Measurements from ENCODE around the gene FGFR3.

FGFR3 gene

DNA sequence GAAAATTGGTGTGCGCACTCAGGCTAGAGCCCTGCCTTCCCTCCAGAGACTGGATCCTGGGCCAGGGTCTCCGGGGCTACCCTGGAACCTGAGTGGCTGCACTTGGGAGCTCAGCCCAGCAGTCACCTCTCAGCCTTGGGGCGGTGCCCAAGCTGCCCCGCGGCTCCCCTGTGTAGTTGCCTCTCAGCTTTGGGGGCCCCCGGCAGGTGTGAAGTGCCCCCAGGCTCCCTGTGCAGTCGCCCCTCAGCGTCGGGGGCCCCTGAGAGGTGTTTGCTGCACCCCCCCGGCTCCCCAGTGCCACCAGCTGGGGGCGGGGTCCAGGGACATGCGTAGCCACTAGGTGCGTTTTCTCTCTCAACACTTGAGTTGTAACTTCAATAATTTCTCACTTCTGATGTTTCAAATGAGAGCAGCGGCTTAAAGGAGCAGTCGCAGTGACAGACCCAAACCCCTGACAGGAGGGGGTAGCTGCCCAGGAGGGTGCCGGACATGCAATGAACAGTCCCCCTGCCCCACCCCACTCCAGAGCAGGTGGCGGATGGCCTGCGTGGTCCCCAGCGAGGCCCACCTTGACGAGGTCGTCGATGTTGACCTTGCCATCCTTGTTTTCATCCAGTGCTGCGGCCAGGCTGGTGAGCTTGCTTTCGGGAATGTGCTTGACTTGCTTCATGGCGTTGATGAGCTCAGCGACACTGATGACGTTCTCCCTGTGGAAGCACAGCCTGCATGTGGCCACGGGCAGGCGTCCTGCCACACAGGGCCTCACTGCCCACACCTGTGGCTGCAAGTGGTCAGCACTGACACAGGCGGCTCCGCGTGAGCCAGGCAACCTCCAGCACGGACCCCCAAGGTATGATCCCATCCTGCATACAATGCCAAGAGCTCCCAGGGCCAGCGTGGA lies 22.3 kb downstream of the FGFR3 start:
- no peak for DNase-seq (ENCODE audit: extremely low read depth, low read depth)
- TF ChIP-seq, protein P1, sequence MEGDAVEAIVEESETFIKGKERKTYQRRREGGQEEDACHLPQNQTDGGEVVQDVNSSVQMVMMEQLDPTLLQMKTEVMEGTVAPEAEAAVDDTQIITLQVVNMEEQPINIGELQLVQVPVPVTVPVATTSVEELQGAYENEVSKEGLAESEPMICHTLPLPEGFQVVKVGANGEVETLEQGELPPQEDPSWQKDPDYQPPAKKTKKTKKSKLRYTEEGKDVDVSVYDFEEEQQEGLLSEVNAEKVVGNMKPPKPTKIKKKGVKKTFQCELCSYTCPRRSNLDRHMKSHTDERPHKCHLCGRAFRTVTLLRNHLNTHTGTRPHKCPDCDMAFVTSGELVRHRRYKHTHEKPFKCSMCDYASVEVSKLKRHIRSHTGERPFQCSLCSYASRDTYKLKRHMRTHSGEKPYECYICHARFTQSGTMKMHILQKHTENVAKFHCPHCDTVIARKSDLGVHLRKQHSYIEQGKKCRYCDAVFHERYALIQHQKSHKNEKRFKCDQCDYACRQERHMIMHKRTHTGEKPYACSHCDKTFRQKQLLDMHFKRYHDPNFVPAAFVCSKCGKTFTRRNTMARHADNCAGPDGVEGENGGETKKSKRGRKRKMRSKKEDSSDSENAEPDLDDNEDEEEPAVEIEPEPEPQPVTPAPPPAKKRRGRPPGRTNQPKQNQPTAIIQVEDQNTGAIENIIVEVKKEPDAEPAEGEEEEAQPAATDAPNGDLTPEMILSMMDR (IDR thresholded peaks at IDR 0.05; ENCODE audit: low read depth, low read length) = no peak

DNA sequence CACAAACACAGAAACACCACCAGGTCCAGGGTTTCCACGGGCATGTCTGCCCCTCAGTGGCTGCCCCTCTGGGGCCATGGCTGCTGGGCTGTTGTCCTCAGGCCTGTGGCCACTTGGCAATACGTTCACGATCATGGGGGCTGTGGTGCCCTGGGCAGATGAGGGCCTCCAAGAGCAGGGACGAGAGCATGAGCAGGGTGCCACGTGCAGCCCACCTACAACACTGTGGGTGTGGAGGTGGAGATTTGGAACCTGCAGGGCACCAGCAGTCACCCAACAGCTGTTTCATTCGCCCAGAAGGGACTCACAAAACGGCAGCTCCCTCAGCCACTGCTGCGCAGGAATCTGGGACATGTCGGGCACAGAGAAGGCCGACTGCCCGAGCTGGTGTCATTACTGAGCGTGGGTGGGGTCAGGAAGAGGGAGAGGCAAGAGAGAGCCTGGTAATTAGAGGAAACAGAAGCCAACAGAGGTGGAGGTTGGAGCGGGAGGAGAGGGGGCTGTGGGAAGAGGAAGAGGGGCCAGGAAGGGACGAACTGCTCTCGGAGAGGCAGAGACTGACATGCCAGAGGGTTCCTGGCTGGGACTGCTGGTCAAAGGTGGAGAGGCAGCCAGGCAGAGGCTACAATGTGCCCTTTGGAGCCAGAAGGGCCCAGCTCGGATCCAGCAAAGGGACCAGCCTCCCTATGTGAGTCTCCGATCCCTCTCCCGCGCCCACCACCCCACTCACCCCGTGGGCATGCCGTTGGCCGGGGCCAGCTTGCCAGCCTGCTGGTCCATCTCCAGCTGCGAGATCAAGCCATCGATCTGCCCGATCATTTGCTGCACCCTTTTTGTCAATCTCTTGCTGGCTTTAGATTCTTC lies 23.1 kb downstream of the FGFR3 start:
- TF ChIP-seq, protein P1 (IDR thresholded peaks at IDR 0.05; ENCODE audit: low read depth, low read length) = no peak

DNA sequence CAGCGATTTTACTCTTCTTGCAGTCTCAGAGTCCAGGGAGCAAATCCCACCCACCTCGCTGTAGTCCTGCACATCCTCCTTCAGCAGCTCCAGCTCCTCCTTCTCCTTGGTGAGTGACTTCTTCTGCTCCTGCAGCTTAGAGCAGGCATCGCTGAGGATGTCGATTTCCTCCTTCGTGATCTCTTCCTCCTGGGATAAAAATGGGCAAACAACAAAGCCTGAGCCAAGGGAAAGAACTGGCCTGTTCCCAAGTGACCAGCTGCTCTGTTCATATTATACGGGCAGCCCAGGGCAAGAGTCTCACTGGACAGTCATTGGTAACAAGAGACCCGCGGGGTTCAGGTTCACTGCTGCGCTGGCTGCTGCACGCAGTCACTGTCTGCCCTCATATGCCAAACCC lies 26.2 kb downstream of the FGFR3 start:
- TF ChIP-seq, protein P1 (IDR thresholded peaks at IDR 0.05; ENCODE audit: low read depth, low read length) = no peak
- no peak for DNase-seq (ENCODE audit: extremely low read depth, low read depth)

More for the DNA sequence above, 23.1 kb downstream of the FGFR3 start:
- no peak for DNase-seq (ENCODE audit: extremely low read depth, low read depth)

DNA sequence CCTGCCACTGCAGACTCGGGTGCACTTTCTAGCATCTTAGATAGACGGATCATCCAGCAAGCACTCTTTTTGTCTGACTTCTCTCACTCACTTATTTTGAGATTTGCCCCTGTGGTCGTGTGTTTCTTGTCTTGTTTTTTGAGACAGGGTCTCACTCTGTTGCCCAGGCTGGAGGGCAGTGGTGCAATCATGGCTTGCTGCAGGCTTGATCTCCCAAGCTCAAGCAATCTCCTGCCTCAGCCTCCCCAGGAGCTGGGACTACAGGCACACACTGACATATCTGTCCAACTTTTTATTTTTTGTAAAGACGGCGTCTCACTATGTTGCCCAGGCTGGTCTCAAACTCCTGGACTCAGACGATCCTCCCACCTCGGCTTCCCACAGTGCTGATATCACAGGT lies 26.7 kb downstream of the FGFR3 start:
- TF ChIP-seq, protein P1 (IDR thresholded peaks at IDR 0.05; ENCODE audit: low read depth, low read length) = no peak
- no peak for DNase-seq (ENCODE audit: extremely low read depth, low read depth)

DNA sequence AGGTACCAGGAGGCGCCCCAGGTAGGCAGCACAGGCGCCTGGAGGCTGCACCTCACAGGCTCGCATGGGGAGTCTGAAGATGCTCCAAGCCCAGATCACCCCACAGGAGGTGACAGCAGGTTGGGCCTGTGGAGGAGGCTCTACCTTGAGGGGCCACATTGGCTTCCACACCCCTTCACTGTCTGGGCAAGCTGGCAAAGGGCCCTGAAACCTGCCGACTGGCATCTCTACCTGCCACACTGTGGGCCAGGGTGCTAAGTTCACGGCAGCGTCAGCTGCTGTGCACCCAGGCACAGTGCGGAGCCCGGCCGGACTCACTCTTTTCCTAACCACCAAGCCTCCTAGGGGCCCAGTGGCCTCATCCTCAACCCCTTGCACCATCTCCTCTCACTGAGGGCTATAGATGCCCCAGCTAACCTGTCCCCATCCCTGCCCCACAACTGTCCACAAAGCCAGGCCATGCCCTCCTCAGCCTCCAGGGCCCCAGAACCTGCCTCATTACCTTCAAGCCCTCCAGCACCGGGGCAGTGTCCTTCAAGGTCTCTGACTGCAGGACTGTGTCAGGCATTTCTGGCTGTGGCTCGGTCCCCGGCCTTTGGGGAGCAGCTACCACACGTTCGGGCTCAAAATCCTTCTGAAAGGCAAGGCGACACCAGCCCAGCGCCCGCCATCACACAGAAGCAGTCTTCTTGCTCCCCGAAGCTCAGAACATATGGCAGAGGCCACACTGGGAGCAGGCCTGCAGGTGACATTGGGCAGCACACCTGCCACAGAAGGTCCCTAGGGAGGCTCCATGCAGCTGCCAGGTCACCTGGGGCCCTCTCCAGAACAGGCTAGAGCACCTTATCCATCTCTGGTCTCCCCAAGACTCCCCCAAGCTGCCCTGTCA lies 28.8 kb downstream of the FGFR3 start:
- TF ChIP-seq, protein P1 (IDR thresholded peaks at IDR 0.05; ENCODE audit: low read depth, low read length) = no peak
- no peak for DNase-seq (ENCODE audit: extremely low read depth, low read depth)

DNA sequence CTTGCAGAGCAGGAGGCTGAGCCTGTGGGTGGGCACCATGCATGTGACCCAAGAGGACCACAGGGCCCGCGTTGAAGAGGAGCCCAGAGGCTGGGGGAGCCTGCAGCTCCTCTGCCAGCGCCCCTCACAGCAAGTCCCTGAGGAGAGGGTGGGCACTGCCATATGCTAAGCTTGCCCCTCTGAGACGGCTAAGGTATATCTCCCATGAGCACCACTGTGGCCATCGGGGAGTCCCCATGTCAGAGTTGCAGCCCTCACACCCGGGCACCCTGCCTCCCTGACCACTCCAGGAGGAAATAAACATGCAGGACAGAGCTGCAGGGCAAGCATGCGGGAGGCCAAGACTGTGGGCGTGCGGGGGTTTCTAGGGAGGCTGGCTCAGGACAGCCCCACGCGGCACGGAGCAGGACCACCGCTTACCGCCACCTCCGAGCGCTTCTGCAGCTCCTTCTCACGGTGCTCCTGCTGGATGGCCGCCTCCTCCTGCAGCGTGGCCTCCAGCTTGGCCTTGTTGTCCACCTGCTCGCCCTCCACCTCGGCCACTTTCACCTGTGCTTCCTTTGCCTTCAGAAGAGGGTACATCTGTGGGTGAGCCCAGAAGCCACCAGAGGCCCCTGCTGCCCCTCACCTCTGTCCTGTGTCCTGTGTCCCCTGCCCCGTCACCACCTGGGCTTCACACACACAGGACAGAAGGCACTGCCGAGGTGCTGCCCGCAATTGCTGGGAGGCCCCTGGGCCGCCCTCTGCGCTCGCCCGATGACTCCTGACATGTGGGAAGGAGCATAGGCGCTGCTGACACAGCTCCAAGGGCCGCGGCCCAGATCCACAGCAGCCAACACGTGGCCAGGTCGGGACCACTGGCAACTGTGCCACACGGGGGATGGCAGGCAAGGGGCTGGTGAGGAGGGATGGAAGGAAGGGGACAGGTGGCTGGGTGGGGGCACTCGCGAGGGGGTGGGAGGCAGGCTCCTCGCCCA lies 29.8 kb downstream of the FGFR3 start:
- TF ChIP-seq, protein P1 (IDR thresholded peaks at IDR 0.05; ENCODE audit: low read depth, low read length) = no peak
- DNase-seq (ENCODE audit: extremely low read depth, low read depth) = no peak
